Stimulated activated naive CD8-positive, alpha-beta T cell treated with anti-CD3 and anti-CD28 coated beads, Interleukin-15, Interleukin-2, amounts not matched to agents 100 ng/mL and 50 ng/mL, for 24 hours (primary cell): ENCODE results near the gene KRTAP5-8.
"Not testable (repeated sequence)": the region's sequence is repeated elsewhere in the genome, so short reads cannot be mapped to it uniquely, and the experiment has no call there.

Experiments used
- H3K27ac Mint-ChIP-seq: one replicate; pipeline ENCODE4 v1.8.0; 2021; ENCODE audit warnings: mild to moderate bottlenecking, mixed read lengths
- H3K27me3 Mint-ChIP-seq: one replicate; pipeline ENCODE4 v1.8.0; 2021; ENCODE audit warnings: mixed read lengths
- H3K36me3 Mint-ChIP-seq: one replicate; pipeline ENCODE4 v1.8.0; 2021; ENCODE audit warnings: low read depth, mixed read lengths
- H3K4me1 Mint-ChIP-seq: one replicate; pipeline ENCODE4 v1.8.0; 2021; ENCODE audit warnings: low read depth, mixed read lengths
- H3K4me3 Mint-ChIP-seq: one replicate; pipeline ENCODE4 v1.8.0; 2021; ENCODE audit warnings: mild to moderate bottlenecking, mixed read lengths
- H3K9me3 Mint-ChIP-seq: one replicate; pipeline ENCODE4 v1.8.0; 2021; ENCODE audit warnings: mixed read lengths

Gene KRTAP5-8

DNA sequence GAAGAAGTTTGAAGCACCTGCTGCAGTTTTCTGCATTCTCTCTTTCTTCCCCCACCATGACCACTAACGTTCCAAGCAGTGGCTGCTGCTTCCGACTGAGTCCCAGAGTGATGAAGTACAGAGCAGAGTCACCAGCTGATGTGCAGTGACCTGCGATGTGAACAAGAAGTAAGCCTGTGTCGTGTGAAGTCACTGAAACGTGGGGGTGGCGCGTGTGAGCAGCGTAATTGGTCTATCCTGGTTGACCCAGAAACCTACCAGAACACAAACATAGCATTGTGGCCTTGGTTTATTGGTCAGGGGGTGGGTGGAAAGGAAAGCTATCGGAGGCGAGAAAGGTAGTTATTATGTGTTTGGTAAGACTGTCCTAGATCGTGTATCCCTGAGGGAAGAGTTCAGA is 7.2 kb upstream of the KRTAP5-8 start:
- no peaks in the 10 kb centered on the region for H3K9me3 Mint-ChIP-seq
- H3K4me3 Mint-ChIP-seq: no peak overlapping the region
- H3K4me1 Mint-ChIP-seq: no peaks in the 10 kb centered on the region
- no peak overlapping the region for H3K27ac Mint-ChIP-seq
- peaks cover 9% of the 10 kb centered on the region for H3K27me3 Mint-ChIP-seq
- no peaks in the 10 kb centered on the region for H3K36me3 Mint-ChIP-seq

DNA sequence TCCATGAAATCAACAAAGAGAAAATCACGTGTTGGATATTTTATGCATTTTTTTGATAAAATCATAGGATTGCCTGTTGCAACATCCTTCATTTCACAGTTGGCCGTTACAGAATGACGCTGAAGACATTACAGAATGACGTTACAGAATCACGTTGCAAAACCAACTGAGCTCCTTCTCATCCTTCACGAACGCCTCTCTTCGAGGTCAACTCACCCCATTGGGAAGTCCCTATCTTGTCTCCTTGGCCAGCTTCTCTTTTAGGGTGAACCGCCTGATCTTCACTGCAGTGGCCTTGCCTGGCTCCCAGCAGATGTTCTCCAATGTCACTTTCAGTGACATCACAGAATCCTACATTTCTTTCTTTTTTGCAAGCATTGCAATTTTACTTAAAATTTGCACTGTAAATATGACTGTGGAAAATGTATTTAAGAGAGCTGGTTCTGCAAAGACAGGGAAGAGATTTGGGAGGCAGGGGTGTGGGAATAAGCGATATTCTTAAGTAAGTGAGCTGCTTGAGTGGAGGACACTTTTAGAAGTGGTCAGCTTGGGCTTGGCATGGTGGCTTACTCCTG is 5.7 kb upstream of the KRTAP5-8 start:
- no peaks in the 10 kb centered on the region for H3K4me1 Mint-ChIP-seq
- no peaks in the 10 kb centered on the region for H3K9me3 Mint-ChIP-seq
- H3K27me3 Mint-ChIP-seq: no peaks in the 10 kb centered on the region
- no peak overlapping the region for H3K27ac Mint-ChIP-seq
- no peak overlapping the region for H3K4me3 Mint-ChIP-seq
- no peaks in the 10 kb centered on the region for H3K36me3 Mint-ChIP-seq

DNA sequence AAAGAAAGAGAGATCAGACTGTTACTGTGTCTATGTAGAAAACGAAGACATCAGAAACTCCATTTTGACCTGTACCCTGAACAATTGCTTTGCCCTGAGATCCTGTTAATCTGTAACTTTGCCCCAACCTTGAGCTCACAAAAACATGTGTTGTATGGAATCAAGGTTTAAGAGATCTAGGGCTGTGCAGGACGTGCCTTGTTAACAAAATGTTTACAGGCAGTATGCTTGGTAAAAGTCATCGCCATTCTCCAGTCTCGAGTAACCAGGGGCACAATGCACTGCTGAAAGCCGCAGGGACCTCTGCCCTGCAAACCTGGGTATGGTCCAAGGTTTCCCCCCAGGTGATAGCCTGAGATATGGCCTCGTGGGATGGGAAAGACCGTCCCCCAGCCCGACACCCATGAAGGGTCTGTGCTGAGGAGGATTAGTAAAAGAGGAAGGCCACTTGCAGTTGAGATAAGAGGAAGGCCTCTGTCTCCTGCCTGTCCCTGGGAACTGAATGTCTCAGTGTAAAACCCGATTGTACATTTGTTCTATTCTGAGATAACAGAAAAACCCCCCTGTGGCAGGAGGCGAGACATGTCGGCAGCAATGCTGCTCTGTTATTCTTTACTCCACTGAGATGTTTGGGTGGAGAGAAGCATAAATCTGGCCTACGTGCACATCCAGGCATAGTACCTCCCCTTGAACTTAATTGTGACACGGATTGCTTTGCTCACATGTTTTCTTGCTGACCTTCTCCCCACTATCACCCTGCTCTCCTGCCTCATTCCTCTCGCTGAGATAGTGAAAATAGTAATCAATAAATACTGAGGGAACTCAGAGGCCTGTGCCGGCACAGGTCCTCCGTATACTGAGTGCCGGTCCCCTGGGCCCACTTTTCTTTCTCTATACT is 2.9 kb upstream of the KRTAP5-8 start:
- not testable (repeated sequence) for H3K4me3 Mint-ChIP-seq, H3K36me3 Mint-ChIP-seq, H3K27ac Mint-ChIP-seq, H3K9me3 Mint-ChIP-seq, H3K4me1 Mint-ChIP-seq, H3K27me3 Mint-ChIP-seq

DNA sequence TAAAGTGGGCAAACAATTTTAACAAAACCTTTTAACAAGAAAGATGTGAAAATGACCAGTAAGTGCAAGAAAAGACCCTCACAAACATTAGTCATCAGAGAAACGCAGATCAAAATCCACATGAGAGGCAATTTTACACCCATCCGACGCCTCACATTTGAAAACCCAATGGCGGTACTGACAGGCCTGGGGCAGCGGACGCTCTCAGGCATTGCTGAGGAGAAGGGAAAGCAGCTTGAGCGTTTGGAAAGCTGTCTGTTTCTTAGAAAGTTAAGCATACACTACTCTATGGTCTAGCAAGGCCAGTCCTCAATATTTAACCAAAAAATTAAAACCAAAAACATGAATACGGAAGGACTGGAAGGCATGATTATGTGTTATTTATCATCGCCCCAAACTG is 2.0 kb upstream of the KRTAP5-8 start:
- H3K27me3 Mint-ChIP-seq: no peaks in the 10 kb centered on the region
- H3K4me1 Mint-ChIP-seq: peaks cover 3% of the 10 kb centered on the region
- no peak overlapping the region for H3K27ac Mint-ChIP-seq
- H3K9me3 Mint-ChIP-seq: peaks cover 3% of the 10 kb centered on the region
- no peak overlapping the region for H3K4me3 Mint-ChIP-seq
- H3K36me3 Mint-ChIP-seq: no peaks in the 10 kb centered on the region

DNA sequence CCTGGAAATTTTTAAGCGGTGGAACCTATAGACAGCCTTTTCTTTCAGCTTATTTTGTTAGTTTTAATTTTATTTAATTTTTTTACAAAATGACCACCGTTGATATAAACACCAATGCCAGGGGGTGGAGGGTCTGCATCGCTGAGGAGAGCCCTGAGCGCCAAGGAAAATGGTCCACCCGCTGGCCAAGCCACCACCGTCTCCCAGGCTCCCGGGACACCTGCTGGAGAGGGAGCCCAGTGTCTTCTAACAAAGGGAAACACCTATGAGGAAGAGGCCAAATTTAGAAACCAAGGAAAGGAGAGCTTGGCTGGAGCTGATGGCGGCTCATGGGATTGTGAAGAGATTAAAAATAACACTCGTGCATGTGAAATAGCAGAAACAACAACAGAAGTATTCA is 288 bp upstream of the KRTAP5-8 start:
- Mint-ChIP-seq H3K9me3 (peaks cover 12% of the 10 kb centered on the region), H3K27ac (no peak overlapping the region), H3K36me3 (peaks cover 4% of the 10 kb centered on the region), H3K4me1 (peaks cover 9% of the 10 kb centered on the region), H3K27me3 (peaks cover 9% of the 10 kb centered on the region), H3K4me3 (no peak overlapping the region)

DNA sequence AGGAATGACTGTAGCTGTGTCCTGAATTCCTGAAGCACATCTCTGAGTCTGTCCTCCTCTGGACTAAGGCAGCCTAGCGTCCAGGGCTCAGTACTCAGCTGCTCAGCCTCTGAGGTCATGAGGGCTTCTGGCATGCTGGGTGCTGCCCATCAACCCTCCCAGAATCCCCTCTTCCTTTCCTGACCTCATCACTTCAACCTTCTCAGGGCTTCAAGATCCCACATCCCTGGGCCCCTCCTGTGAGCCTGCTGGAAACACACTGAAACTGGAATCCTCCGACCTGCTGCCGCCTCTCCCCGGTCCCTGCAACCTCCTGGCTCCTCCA is 803 bp downstream of the KRTAP5-8 start:
- peaks cover 4% of the 10 kb centered on the region for H3K36me3 Mint-ChIP-seq
- peaks cover 17% of the 10 kb centered on the region for H3K4me1 Mint-ChIP-seq
- peaks cover 12% of the 10 kb centered on the region for H3K9me3 Mint-ChIP-seq
- peaks cover 9% of the 10 kb centered on the region for H3K27me3 Mint-ChIP-seq
- no peak overlapping the region for H3K27ac Mint-ChIP-seq
- no peak overlapping the region for H3K4me3 Mint-ChIP-seq

DNA sequence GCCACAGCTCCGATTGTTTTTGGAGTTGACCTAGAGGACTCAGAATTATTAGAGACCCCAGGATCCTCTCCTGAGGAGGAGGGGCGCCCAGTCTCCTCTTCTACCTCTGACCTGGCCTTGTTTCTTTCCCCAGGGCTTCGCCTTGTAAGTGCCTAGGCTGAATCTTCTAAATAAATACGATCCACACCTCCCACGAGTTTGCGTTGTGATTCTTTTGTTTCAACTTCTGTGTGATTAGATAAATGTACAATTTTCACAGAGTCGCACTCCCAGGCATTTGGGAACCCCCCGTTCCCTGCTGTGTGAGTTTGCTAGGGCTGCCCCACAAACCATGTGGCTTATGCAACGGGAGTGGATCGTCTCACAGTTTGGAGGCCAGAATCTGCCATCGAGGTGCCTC is 1.2 kb downstream of the KRTAP5-8 start:
- Mint-ChIP-seq H3K27me3 (peaks cover 9% of the 10 kb centered on the region), H3K4me1 (peaks cover 21% of the 10 kb centered on the region), H3K9me3 (peaks cover 12% of the 10 kb centered on the region), H3K27ac (no peak overlapping the region), H3K4me3 (no peak overlapping the region), H3K36me3 (peaks cover 4% of the 10 kb centered on the region)

DNA sequence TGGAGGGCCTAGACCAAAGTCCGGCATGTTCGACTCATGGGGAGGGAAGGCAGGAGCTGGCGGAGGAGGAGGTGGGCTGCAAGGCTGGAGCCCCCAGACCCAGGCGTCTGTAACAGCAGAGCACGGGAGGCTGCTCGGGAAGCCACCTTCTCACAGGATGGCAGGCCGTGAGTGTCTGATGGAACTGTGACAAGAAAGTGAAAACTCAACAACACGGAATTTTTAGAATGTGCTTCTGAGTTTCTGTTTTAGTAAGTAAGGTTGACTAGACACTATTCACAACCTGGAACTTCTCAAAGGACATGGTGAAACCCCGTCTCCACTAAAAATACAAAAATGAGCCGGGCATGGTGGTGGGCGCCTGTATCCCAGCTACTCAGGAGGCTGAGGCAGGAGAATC is 2.1 kb downstream of the KRTAP5-8 start:
- not testable (repeated sequence) for H3K27ac Mint-ChIP-seq, H3K27me3 Mint-ChIP-seq, H3K4me3 Mint-ChIP-seq, H3K36me3 Mint-ChIP-seq
- H3K9me3 Mint-ChIP-seq: peaks cover 12% of the 10 kb centered on the region
- H3K4me1 Mint-ChIP-seq: peaks cover 27% of the 10 kb centered on the region

DNA sequence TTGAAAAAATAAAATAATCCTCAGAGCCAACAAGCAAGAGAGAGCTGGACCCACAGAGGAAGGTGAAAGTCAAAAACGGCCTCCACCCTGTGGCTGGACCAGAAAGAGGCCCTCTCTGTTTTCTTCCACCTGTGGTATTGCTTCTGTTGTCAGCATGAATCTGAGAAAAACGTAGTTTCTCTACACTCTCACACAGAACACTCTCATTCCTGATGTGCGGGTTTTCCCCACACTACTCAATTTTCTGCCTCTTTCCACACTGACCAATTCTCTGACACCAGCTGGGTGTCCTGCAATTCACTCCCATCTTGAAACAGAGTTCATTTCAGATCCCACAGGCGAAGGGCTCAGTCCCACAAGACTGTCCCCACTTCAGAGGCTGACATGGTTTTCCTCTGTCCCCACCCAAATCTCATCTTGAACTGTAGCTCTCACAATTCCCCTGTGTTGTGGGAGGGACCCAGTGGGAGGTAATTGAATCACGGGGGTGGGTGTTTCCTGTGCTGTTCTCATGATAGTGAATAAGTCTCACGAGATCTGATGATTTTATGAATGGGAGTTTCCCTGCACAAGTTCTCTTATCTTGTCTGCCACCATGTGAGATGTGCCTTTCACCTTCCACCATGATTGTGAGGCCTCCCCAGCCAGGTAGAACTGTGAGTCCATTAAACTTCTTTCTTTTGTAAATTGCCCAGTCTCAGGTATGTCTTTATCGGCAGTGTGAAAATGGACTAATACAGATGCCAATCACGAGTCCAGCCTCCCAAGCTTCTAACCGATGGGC is 2.9 kb downstream of the KRTAP5-8 start:
- H3K9me3 Mint-ChIP-seq: peaks cover 12% of the 10 kb centered on the region
- not testable (repeated sequence) for H3K4me3 Mint-ChIP-seq, H3K36me3 Mint-ChIP-seq, H3K27ac Mint-ChIP-seq
- peaks cover 12% of the 10 kb centered on the region for H3K27me3 Mint-ChIP-seq
- H3K4me1 Mint-ChIP-seq: peaks cover 27% of the 10 kb centered on the region

DNA sequence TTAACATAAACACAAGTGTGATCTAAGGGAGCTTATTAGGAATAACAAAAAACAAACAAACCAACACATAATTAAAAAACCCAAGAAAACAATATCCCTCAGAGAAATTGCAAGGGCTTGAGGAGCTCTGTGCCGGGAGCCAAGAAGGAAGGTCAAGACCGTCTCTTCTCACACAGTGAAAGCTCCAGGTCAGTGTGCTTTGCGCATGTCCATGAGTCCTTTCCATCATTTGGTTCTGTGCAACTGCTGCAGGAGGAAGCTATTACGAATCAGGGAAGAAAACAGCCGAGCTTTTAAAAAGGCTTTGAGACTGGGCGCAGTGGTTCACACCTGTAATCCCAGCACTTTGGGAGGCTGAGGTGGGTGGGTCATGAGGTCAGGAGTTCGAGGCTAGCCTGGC is 4.6 kb downstream of the KRTAP5-8 start:
- Mint-ChIP-seq H3K27me3 (peaks cover 19% of the 10 kb centered on the region), H3K4me1 (peaks cover 27% of the 10 kb centered on the region), H3K4me3 (no peak overlapping the region), H3K36me3 (peaks cover 4% of the 10 kb centered on the region), H3K27ac (no peak overlapping the region), H3K9me3 (peaks cover 19% of the 10 kb centered on the region)

DNA sequence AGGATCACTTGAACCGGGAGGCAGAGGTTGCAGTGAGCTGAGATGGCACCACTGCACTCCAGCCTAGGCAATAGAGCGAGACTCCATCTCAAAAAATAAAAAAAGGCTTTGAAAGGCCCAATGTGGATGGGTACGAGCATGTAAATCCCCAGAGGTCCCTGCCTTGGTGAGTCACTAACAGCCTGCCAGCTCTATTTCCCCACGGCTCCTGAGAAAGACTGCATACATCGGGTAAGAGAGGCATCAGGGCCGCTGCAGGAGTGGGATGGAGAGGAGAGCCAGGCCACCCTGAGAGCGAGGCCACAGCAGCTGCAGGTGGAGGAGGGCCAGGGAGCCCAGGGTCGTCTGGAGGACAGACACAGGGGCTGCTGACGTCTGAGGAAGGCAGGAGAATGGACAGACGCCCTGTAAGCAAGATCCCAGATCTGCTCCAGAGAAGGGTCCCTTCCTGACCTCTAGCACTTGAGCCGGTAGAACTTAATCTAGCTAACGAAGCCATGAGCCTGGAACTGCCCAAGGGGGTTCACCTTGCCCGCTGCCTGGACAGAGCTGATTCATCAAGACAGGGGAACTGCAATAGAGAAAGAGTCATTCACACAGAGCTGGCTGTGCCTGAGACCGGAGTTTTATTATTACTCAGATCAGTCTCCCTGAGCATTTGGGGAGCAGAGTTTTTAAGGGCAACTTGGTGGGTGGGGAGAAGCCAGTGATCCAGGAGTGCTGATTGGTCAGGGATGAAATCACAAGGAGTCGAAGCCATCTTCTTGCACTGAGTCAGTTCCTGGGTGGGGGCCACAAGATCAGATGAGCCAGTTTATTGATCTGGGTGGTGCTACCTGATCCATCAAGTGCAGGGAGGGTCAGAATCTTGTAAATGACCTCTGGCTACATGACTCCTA is 5.3 kb downstream of the KRTAP5-8 start:
- Mint-ChIP-seq H3K9me3 (peaks cover 19% of the 10 kb centered on the region), H3K4me3 (no peak overlapping the region), H3K27me3 (peaks cover 25% of the 10 kb centered on the region), H3K36me3 (peaks cover 4% of the 10 kb centered on the region), H3K27ac (peak overlapping the region; percentile 26), H3K4me1 (peaks cover 27% of the 10 kb centered on the region)

DNA sequence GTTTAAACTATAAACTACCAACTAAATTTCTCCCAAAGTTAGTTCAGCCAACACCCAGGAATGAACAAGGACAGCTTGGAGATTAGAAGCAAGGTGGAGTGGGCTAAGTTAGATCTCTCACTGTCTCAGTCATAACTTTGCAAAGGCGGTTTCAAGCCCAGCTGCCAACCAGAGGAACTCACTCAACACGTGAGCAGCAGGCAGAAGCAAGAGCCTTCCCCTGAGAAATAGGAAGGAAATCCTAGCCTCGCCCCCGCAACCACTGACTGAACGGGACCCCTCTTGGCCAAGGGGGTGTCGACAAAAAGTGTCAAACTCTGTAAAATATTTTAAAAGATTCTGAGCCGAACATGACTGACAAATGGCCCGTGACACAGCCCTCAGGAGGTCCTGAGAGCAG is 6.0 kb downstream of the KRTAP5-8 start:
- peak overlapping the region; percentile 26 for H3K27ac Mint-ChIP-seq
- peaks cover 27% of the 10 kb centered on the region for H3K4me1 Mint-ChIP-seq
- H3K4me3 Mint-ChIP-seq: no peak overlapping the region
- peaks cover 19% of the 10 kb centered on the region for H3K9me3 Mint-ChIP-seq
- H3K36me3 Mint-ChIP-seq: peaks cover 4% of the 10 kb centered on the region
- peaks cover 28% of the 10 kb centered on the region for H3K27me3 Mint-ChIP-seq

DNA sequence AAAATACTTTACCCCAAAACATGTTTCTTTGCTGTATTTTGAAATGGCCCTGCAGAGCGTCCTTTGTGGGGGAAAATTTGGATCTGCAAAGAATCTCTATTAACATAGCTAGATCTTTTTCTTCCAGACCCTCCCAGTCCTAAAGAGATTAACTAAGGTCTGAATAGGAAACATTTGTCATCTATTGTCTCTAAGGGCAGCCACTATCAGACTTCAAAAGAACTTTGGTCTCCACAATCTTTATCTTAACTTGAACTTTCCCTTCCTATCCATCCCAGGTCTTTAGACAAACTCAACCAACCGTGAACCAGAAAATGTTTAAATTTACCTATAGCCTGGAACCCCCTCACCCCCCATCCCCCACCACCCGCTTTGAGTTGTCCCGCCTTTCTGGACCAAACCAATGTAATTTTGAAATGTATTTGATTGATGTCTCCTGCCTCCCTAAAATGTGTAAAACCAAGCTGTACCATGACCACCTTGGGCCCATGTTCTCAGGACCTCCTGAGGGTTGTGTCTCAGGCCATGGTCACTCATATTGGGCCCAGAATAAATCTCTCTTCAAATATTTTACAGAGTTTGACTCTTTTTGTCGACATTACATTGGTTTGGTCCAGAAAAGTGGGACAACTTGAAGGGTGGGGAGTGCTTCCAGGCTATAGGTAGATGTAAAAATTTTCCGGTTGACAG is 6.8 kb downstream of the KRTAP5-8 start:
- H3K9me3 Mint-ChIP-seq: peaks cover 19% of the 10 kb centered on the region
- peaks cover 27% of the 10 kb centered on the region for H3K4me1 Mint-ChIP-seq
- H3K27ac Mint-ChIP-seq: no peak overlapping the region
- H3K36me3 Mint-ChIP-seq: peaks cover 4% of the 10 kb centered on the region
- H3K27me3 Mint-ChIP-seq: peaks cover 36% of the 10 kb centered on the region
- no peak overlapping the region for H3K4me3 Mint-ChIP-seq

DNA sequence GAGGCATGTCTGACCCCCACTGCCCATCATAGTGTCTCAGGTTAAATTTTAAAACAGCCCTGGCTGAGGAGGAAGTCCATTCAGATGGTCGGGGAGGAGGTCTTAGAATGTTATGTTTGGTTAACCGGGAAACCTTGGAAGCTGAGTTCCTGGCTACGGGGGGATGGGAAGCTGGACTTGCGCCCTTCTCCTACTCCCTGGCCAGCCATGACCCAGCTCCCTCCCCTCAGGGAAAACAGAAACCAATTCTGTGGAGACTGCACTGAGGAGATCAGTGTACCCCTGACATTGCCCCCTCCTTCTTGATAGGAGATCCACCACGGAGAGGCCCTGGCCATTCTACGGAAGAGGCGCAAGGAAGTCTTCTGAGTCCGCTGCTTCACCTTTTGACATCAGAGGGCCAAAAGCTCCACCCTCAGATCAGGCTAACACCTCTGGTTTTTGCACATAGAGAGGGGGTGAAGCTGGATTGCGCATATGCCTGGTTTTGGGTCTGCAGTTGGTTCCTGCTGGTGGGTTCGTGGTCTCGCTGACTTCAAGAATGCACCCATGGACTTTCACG is 7.7 kb downstream of the KRTAP5-8 start:
- peaks cover 27% of the 10 kb centered on the region for H3K4me1 Mint-ChIP-seq
- H3K27ac Mint-ChIP-seq: no peak overlapping the region
- H3K4me3 Mint-ChIP-seq: no peak overlapping the region
- H3K9me3 Mint-ChIP-seq: peaks cover 19% of the 10 kb centered on the region
- peaks cover 4% of the 10 kb centered on the region for H3K36me3 Mint-ChIP-seq
- H3K27me3 Mint-ChIP-seq: peaks cover 43% of the 10 kb centered on the region
